Keratinocyte (primary cell): ENCODE results near the gene F11R. TPM values are rescaled to one million over a fixed set of nuclear protein-coding genes. Genes with fewer than 3 reads are reported as not detected.

Source experiments
- DNase-seq: peaks from one replicate; pipeline ENCODE4 v3.0.0-alpha.2; 2011; ENCODE audit warnings: low read depth, missing footprints, low spot score
- FAIRE-seq: peaks from 2 replicates; lab custom pipeline; 2011; peaks lifted over from hg19 to GRCh38; lab: Jason Lieb, UNC
- H2AFZ ChIP-seq: 2 replicates; pipeline ENCODE4 v1.6.0; 2012; ENCODE audit warnings: low read length, control low read depth, inconsistent platforms; ENCODE audit not compliant: control insufficient read depth
- H3K27ac ChIP-seq: 2 replicates; pipeline ENCODE4 v1.5.1; 2011; ENCODE audit warnings: low read length; ENCODE audit not compliant: control insufficient read depth, insufficient read depth
- H3K27me3 ChIP-seq: 3 replicates; pipeline ENCODE4 v1.6.0; 2011; ENCODE audit warnings: low read length; ENCODE audit not compliant: control insufficient read depth, insufficient read depth; ENCODE audit errors: extremely low read depth
- H3K36me3 ChIP-seq, 2 experiments: 2 replicates in 1 of 2; 3 replicates in 1 of 2; pipeline ENCODE4 v1.5.1; 2011; ENCODE audit warnings: low read length in 2 of 2, mild to moderate bottlenecking in 1 of 2; ENCODE audit not compliant: control insufficient read depth in 2 of 2, insufficient read depth in 2 of 2; ENCODE audit errors: extremely low read depth in 1 of 2
- H3K4me1 ChIP-seq: 3 replicates; pipeline ENCODE4 v1.5.1; 2011; ENCODE audit warnings: low read length; ENCODE audit not compliant: control insufficient read depth, insufficient read depth; ENCODE audit errors: extremely low read depth
- H3K4me2 ChIP-seq: 3 replicates; pipeline ENCODE4 v1.6.0; 2011; ENCODE audit warnings: low read depth, low read length; ENCODE audit not compliant: control insufficient read depth, insufficient read depth; ENCODE audit errors: extremely low read depth
- H3K4me3 ChIP-seq, 3 experiments: fragments of 200-600 bp in 1 of 3; sonication (generic) in 1 of 3; 2 replicates in 2 of 3; 3 replicates in 1 of 3; pipeline ENCODE4 v1.5.1; 2011 to 2016; ENCODE audit warnings: low read length in 3 of 3, mild to moderate bottlenecking in 3 of 3, control low read depth in 2 of 3, inconsistent platforms in 1 of 3, low read depth in 1 of 3, mixed read lengths in 1 of 3, mixed run types in 1 of 3, moderate library complexity in 1 of 3; ENCODE audit not compliant: control insufficient read depth in 2 of 3, insufficient read depth in 2 of 3; ENCODE audit errors: extremely low read depth in 1 of 3
- H3K79me2 ChIP-seq: 2 replicates; pipeline ENCODE4 v1.6.0; 2012; ENCODE audit warnings: low read length; ENCODE audit not compliant: control insufficient read depth, insufficient read depth
- H3K9ac ChIP-seq: 3 replicates; pipeline ENCODE4 v1.6.0; 2011; ENCODE audit warnings: low read length; ENCODE audit not compliant: control insufficient read depth, insufficient read depth; ENCODE audit errors: extremely low read depth
- H3K9me1 ChIP-seq: 3 replicates; pipeline ENCODE4 v1.6.0; 2011; ENCODE audit warnings: low read length; ENCODE audit not compliant: control insufficient read depth, insufficient read depth; ENCODE audit errors: extremely low read depth
- H3K9me3 ChIP-seq: 2 replicates; pipeline ENCODE4 v1.5.1; 2012; ENCODE audit warnings: low read depth, low read length; ENCODE audit not compliant: control insufficient read depth
- H4K20me1 ChIP-seq: 3 replicates; pipeline ENCODE4 v1.6.0; 2011; ENCODE audit warnings: low read length; ENCODE audit not compliant: control insufficient read depth, insufficient read depth; ENCODE audit errors: extremely low read depth
- CTCF ChIP-seq, 3 experiments: IDR thresholded peaks in 1 of 3; conservative IDR thresholded peaks in 1 of 3; optimal IDR thresholded peaks in 1 of 3; 2 replicates in 2 of 3; 3 replicates in 1 of 3; pipeline versions ENCODE3 to v1.5.1; 2011; ENCODE audit warnings: low read length in 3 of 3, mild to moderate bottlenecking in 3 of 3, moderate library complexity in 2 of 3, control low read depth in 1 of 3, inconsistent platforms in 1 of 3; ENCODE audit not compliant: insufficient read depth in 2 of 3; ENCODE audit errors: extremely low read depth in 1 of 3
- EZH2 ChIP-seq: IDR thresholded peaks from one replicate; pipeline ENCODE4 v1.6.1; 2012; ENCODE audit warnings: inconsistent platforms, mild to moderate bottlenecking, low read length, moderate library complexity
- dilution Hi-C: fragments of 300-500 bp; cut with MboI; formaldehyde crosslinking; loops from one replicate; pipeline ENCODE4 v1.7.0; 2020; ENCODE audit warnings: low sequenced_read_pairs; ENCODE audit not compliant: extremely low pct_ligation_motif_present
- polyA plus RNA-seq, 5 experiments: library from polyadenylated mRNA; depleted of rRNA in 3 of 5; stranded (reverse) in 3 of 5; stranded (forward) in 1 of 5; unstranded in 1 of 5; fragments of >200 nt; gene quantifications; 1 replicate in 1 of 5; 2 replicates in 3 of 5; 3 replicates in 1 of 5; pipeline versions ENCODE4 v1.2.1 to v1.2.3, GENCODE V29; 2011 to 2012; ENCODE audit warnings: missing spikeins in 2 of 5, low read depth in 1 of 5, low replicate concordance in 1 of 5

Gene F11R
- polyA plus RNA-seq, 1 donor (not counting 4 experiments of a cell fraction or from before 2014, with no cell fraction given) = 224 TPM

- Histone ChIP-seq H3K9ac (no peak overlapping the region), H3K9me1 (no peaks in the 10 kb centered on the region), H2AFZ (no peak overlapping the region), H3K36me3 (no peaks in the 10 kb centered on the region), H4K20me1 (no peaks in the 10 kb centered on the region), H3K79me2 (no peaks in the 10 kb centered on the region), H3K4me1 (no peaks in the 10 kb centered on the region), H3K4me3 (no peak overlapping the region), H3K4me2 (no peak overlapping the region), H3K27me3 (peaks cover 15% of the 10 kb centered on the region), H3K27ac (no peak overlapping the region), H3K9me3 (no peaks in the 10 kb centered on the region)
- no peak for FAIRE-seq
- DNase-seq = no peak
- no peak for TF ChIP-seq CTCF (optimal IDR thresholded peaks at IDR 0.05 in 1 of 3, IDR thresholded peaks at IDR 0.05 in 1 of 3, conservative IDR thresholded peaks at IDR 0.05 in 1 of 3; ENCODE audit: extremely low read depth in 1 of 3, insufficient read depth in 2 of 3, low read length in 3 of 3)
- no peak for TF ChIP-seq EZH2
- dilution Hi-C loops = no loop called here
These were observed 42.4 kb downstream of the F11R start for GRCh38 chr1:160978510-160978927.

- H3K27ac ChIP-seq = no peak overlapping the region
- dilution Hi-C loops = no loop called here
- DNase-seq = no peak
- no peak overlapping the region for H3K4me3 ChIP-seq
- TF ChIP-seq CTCF (optimal IDR thresholded peaks at IDR 0.05 in 1 of 3, IDR thresholded peaks at IDR 0.05 in 1 of 3, conservative IDR thresholded peaks at IDR 0.05 in 1 of 3; ENCODE audit: extremely low read depth in 1 of 3, insufficient read depth in 2 of 3, low read length in 3 of 3) (no peak), EZH2 (no peak)
- peaks cover 5% of the 10 kb centered on the region for H3K4me1 ChIP-seq
- no peaks in the 10 kb centered on the region for H3K9me1 ChIP-seq
- H4K20me1 ChIP-seq = no peaks in the 10 kb centered on the region
- no peak for FAIRE-seq
- H2AFZ ChIP-seq = no peak overlapping the region
- no peaks in the 10 kb centered on the region for H3K27me3 ChIP-seq
- no peaks in the 10 kb centered on the region for H3K36me3 ChIP-seq
- H3K9ac ChIP-seq = no peak overlapping the region
- no peaks in the 10 kb centered on the region for H3K79me2 ChIP-seq
- H3K9me3 ChIP-seq = no peaks in the 10 kb centered on the region
- no peak overlapping the region for H3K4me2 ChIP-seq
These were observed 45.9 kb downstream of the F11R start for GRCh38 chr1:160975026-160975425.
